ENCODE results near the gene ISCA2.
A peak's percentile ranks its signal among the peaks of the same experiment; 100 is the strongest.

The ISCA2 gene

GRCh38 chr14:74476107-74476506 lies 17.5 kb upstream of the ISCA2 start:
- no peak for DNase-seq
- no peak overlapping the region for H3K4ac ChIP-seq (ENCODE audit: low read depth, low read length)
- H3K27ac ChIP-seq (ENCODE audit: low read depth, low read length), result no peak overlapping the region
- WGBS (ENCODE audit: extremely low coverage, insufficient coverage, insufficient read length), result no CpG with 5 or more reads among the region's 4 CpGs
- H4K12ac ChIP-seq (ENCODE audit: low read depth, low read length), result no peak overlapping the region
- H2AFZ ChIP-seq (ENCODE audit: insufficient read depth, low read length, poor library complexity), result no peak overlapping the region
- H3K79me1 ChIP-seq (ENCODE audit: low read length), result no peaks in the 10 kb centered on the region
- H3K14ac ChIP-seq (ENCODE audit: low read length), result no peak overlapping the region
- no peak overlapping the region for H3K4me2 ChIP-seq (ENCODE audit: low read length)
- H3K36me3 ChIP-seq (ENCODE audit: control insufficient read depth in 1 of 2, insufficient read depth in 2 of 2, low read length in 2 of 2), result peaks cover 19 to 26% of the 10 kb centered on the region in 2 experiments
- H2BK12ac ChIP-seq (ENCODE audit: low read length), result no peak overlapping the region
- no peaks in the 10 kb centered on the region for H3K79me2 ChIP-seq (ENCODE audit: control insufficient read depth, insufficient read depth, low read length, poor library complexity)
- H3K9me3 ChIP-seq (ENCODE audit: insufficient read depth, low read depth, low read length), result no peaks in the 10 kb centered on the region
- H3K23ac ChIP-seq (ENCODE audit: low read length), result no peak overlapping the region
- H3K18ac ChIP-seq (ENCODE audit: low read length), result no peak overlapping the region
- H2BK120ac ChIP-seq (ENCODE audit: insufficient read depth, low read length, poor library complexity), result no peak overlapping the region
- no peak overlapping the region for H3K4me3 ChIP-seq (ENCODE audit: low read depth, low read length)
- no peak overlapping the region for H3K9ac ChIP-seq (ENCODE audit: low read length)
- peaks cover 2 to 8% of the 10 kb centered on the region in 2 experiments for H3K4me1 ChIP-seq (ENCODE audit: control insufficient read depth in 1 of 2, insufficient read depth in 2 of 2, low read length in 2 of 2)
- no peak overlapping the region for H4K91ac ChIP-seq (ENCODE audit: low read depth, low read length)
- H3K27me3 ChIP-seq (ENCODE audit: insufficient read depth, low read length), result no peaks in the 10 kb centered on the region
- no peak overlapping the region for H4K8ac ChIP-seq (ENCODE audit: low read depth, low read length)
- no peak overlapping the region for H2AK5ac ChIP-seq (ENCODE audit: low read length)
- H2BK5ac ChIP-seq (ENCODE audit: low read depth, low read length, poor library complexity), result no peak overlapping the region

- no peaks in the 10 kb centered on the region for H3K79me2 ChIP-seq (ENCODE audit: control insufficient read depth, insufficient read depth, low read length, poor library complexity)
- no peak overlapping the region for H3K4me3 ChIP-seq (ENCODE audit: low read depth, low read length)
- H3K79me1 ChIP-seq (ENCODE audit: low read length), result no peaks in the 10 kb centered on the region
- H3K36me3 ChIP-seq (ENCODE audit: control insufficient read depth in 1 of 2, insufficient read depth in 2 of 2, low read length in 2 of 2), result peaks cover 21 to 25% of the 10 kb centered on the region in 2 experiments
- no peak for DNase-seq
- no peaks in the 10 kb centered on the region for H3K27me3 ChIP-seq (ENCODE audit: insufficient read depth, low read length)
- no peak overlapping the region for H3K14ac ChIP-seq (ENCODE audit: low read length)
- H4K91ac ChIP-seq (ENCODE audit: low read depth, low read length), result no peak overlapping the region
- H3K9ac ChIP-seq (ENCODE audit: low read length), result no peak overlapping the region
- no peak overlapping the region for H3K27ac ChIP-seq (ENCODE audit: low read depth, low read length)
- no peak overlapping the region for H3K18ac ChIP-seq (ENCODE audit: low read length)
- H3K9me3 ChIP-seq (ENCODE audit: insufficient read depth, low read depth, low read length), result no peaks in the 10 kb centered on the region
- no peak overlapping the region for H2AK5ac ChIP-seq (ENCODE audit: low read length)
- peaks cover 2 to 8% of the 10 kb centered on the region in 2 experiments for H3K4me1 ChIP-seq (ENCODE audit: control insufficient read depth in 1 of 2, insufficient read depth in 2 of 2, low read length in 2 of 2)
- no CpG with 5 or more reads among the region's 3 CpGs for WGBS (ENCODE audit: extremely low coverage, insufficient coverage, insufficient read length)
- H3K23ac ChIP-seq (ENCODE audit: low read length), result no peak overlapping the region
- no peak overlapping the region for H2BK12ac ChIP-seq (ENCODE audit: low read length)
- no peak overlapping the region for H2BK120ac ChIP-seq (ENCODE audit: insufficient read depth, low read length, poor library complexity)
- no peak overlapping the region for H4K8ac ChIP-seq (ENCODE audit: low read depth, low read length)
- no peak overlapping the region for H4K12ac ChIP-seq (ENCODE audit: low read depth, low read length)
- no peak overlapping the region for H2BK5ac ChIP-seq (ENCODE audit: low read depth, low read length, poor library complexity)
- no peak overlapping the region for H3K4me2 ChIP-seq (ENCODE audit: low read length)
- no peak overlapping the region for H2AFZ ChIP-seq (ENCODE audit: insufficient read depth, low read length, poor library complexity)
- no peak overlapping the region for H3K4ac ChIP-seq (ENCODE audit: low read depth, low read length)
Measured at GRCh38 chr14:74476607-74477006, 17.0 kb upstream of the ISCA2 start.

- Histone ChIP-seq H2BK12ac (ENCODE audit: low read length) (no peak overlapping the region), H3K14ac (ENCODE audit: low read length) (no peak overlapping the region), H4K91ac (ENCODE audit: low read depth, low read length) (no peak overlapping the region), H3K27ac (ENCODE audit: low read depth, low read length) (peak overlapping the region; percentile 72), H4K8ac (ENCODE audit: low read depth, low read length) (no peak overlapping the region), H4K12ac (ENCODE audit: low read depth, low read length) (no peak overlapping the region), H2AFZ (ENCODE audit: insufficient read depth, low read length, poor library complexity) (no peak overlapping the region), H3K79me2 (ENCODE audit: control insufficient read depth, insufficient read depth, low read length, poor library complexity) (no peaks in the 10 kb centered on the region), H3K4me2 (ENCODE audit: low read length) (no peak overlapping the region), H3K4me1 (ENCODE audit: control insufficient read depth in 1 of 2, insufficient read depth in 2 of 2, low read length in 2 of 2) (peaks cover 2 to 8% of the 10 kb centered on the region in 2 experiments), H3K18ac (ENCODE audit: low read length) (no peak overlapping the region), H3K9ac (ENCODE audit: low read length) (no peak overlapping the region), H3K36me3 (ENCODE audit: control insufficient read depth in 1 of 2, insufficient read depth in 2 of 2, low read length in 2 of 2) (peaks cover 18 to 24% of the 10 kb centered on the region in 2 experiments), H3K4ac (ENCODE audit: low read depth, low read length) (no peak overlapping the region), H3K4me3 (ENCODE audit: low read depth, low read length) (no peak overlapping the region), H3K23ac (ENCODE audit: low read length) (no peak overlapping the region), H3K79me1 (ENCODE audit: low read length) (no peaks in the 10 kb centered on the region), H2BK120ac (ENCODE audit: insufficient read depth, low read length, poor library complexity) (no peak overlapping the region), H3K9me3 (ENCODE audit: insufficient read depth, low read depth, low read length) (no peaks in the 10 kb centered on the region), H2AK5ac (ENCODE audit: low read length) (no peak overlapping the region), H3K27me3 (ENCODE audit: insufficient read depth, low read length) (no peaks in the 10 kb centered on the region), H2BK5ac (ENCODE audit: low read depth, low read length, poor library complexity) (no peak overlapping the region)
- no CpG with 5 or more reads among the region's 2 CpGs for WGBS (ENCODE audit: extremely low coverage, insufficient coverage, insufficient read length)
- peak in 1 of 2 donors; percentile 68 for DNase-seq
Measured at GRCh38 chr14:74478996-74479635, 14.4 kb upstream of the ISCA2 start.

GRCh38 chr14:74480046-74480445 lies 13.5 kb upstream of the ISCA2 start:
- no peak overlapping the region for H2AK5ac ChIP-seq (ENCODE audit: low read length)
- no peak overlapping the region for H3K9ac ChIP-seq (ENCODE audit: low read length)
- H4K12ac ChIP-seq (ENCODE audit: low read depth, low read length), result no peak overlapping the region
- H2BK5ac ChIP-seq (ENCODE audit: low read depth, low read length, poor library complexity), result no peak overlapping the region
- DNase-seq, result peak; percentile 62 to 80
- H3K9me3 ChIP-seq (ENCODE audit: insufficient read depth, low read depth, low read length), result no peaks in the 10 kb centered on the region
- H3K4ac ChIP-seq (ENCODE audit: low read depth, low read length), result no peak overlapping the region
- no peak overlapping the region for H3K23ac ChIP-seq (ENCODE audit: low read length)
- no peaks in the 10 kb centered on the region for H3K79me2 ChIP-seq (ENCODE audit: control insufficient read depth, insufficient read depth, low read length, poor library complexity)
- H3K79me1 ChIP-seq (ENCODE audit: low read length), result no peaks in the 10 kb centered on the region
- H3K4me1 ChIP-seq (ENCODE audit: control insufficient read depth in 1 of 2, insufficient read depth in 2 of 2, low read length in 2 of 2), result peaks cover 2 to 8% of the 10 kb centered on the region in 2 experiments
- H3K4me3 ChIP-seq (ENCODE audit: low read depth, low read length), result no peak overlapping the region
- no peak overlapping the region for H4K8ac ChIP-seq (ENCODE audit: low read depth, low read length)
- H3K27ac ChIP-seq (ENCODE audit: low read depth, low read length), result peak overlapping the region; percentile 72
- no peak overlapping the region for H3K18ac ChIP-seq (ENCODE audit: low read length)
- peaks cover 16 to 22% of the 10 kb centered on the region in 2 experiments for H3K36me3 ChIP-seq (ENCODE audit: control insufficient read depth in 1 of 2, insufficient read depth in 2 of 2, low read length in 2 of 2)
- no peak overlapping the region for H4K91ac ChIP-seq (ENCODE audit: low read depth, low read length)
- H2AFZ ChIP-seq (ENCODE audit: insufficient read depth, low read length, poor library complexity), result no peak overlapping the region
- no peak overlapping the region for H2BK12ac ChIP-seq (ENCODE audit: low read length)
- no peak overlapping the region for H3K4me2 ChIP-seq (ENCODE audit: low read length)
- H3K27me3 ChIP-seq (ENCODE audit: insufficient read depth, low read length), result no peaks in the 10 kb centered on the region
- no peak overlapping the region for H3K14ac ChIP-seq (ENCODE audit: low read length)
- no peak overlapping the region for H2BK120ac ChIP-seq (ENCODE audit: insufficient read depth, low read length, poor library complexity)
- WGBS (ENCODE audit: extremely low coverage, insufficient coverage, insufficient read length), result no CpG with 5 or more reads among the region's 4 CpGs
